K562 (cell line): ENCODE results near the gene DCXR.

Experiments
- CBFB ChIP-seq: sonication (generic); formaldehyde crosslinking; IDR thresholded peaks from 2 replicates; pipeline ENCODE4 v1.4.0; 2020; ENCODE audit warnings: mild to moderate bottlenecking, missing genetic modification reagents
- CHD1 ChIP-seq: fragments of 200-600 bp; sonication (generic); IDR thresholded peaks from one replicate; pipeline ENCODE4 v1.6.1; 2012; ENCODE audit warnings: mild to moderate bottlenecking, moderate library complexity, low read length, inconsistent platforms
- HOMEZ ChIP-seq: fragments of 250-450 bp; sonication (Bioruptor Pico); IDR thresholded peaks from 2 replicates; pipeline ENCODE4 v1.4.0; 2020; ENCODE audit warnings: mild to moderate bottlenecking, moderate library complexity
- MTF1 ChIP-seq: fragments of 250-450 bp; sonication (Bioruptor Pico); IDR thresholded peaks from 2 replicates; pipeline ENCODE4 v1.9.0; 2021; ENCODE audit warnings: moderate library complexity, mild to moderate bottlenecking, inconsistent platforms, borderline replicate concordance
- PYGO2 ChIP-seq: fragments of 450-650 bp; IDR thresholded peaks from 2 replicates; pipeline ENCODE4 v1.6.1; 2016; ENCODE audit warnings: mild to moderate bottlenecking, missing genetic modification characterization, moderate library complexity, missing compliant biosample characterization
- RAD21 ChIP-seq, 2 experiments: fragments of 250-450 bp in 1 of 2; fragments of 450-650 bp in 1 of 2; sonication (Bioruptor Pico) in 1 of 2; formaldehyde crosslinking in 1 of 2; IDR thresholded peaks in 1 of 2; conservative IDR thresholded peaks in 1 of 2; 2 replicates each; pipeline versions ENCODE4 v1.4.0 to v1.8.0; 2020 to 2022; ENCODE audit warnings: mild to moderate bottlenecking in 2 of 2, moderate library complexity in 1 of 2
- TF ChIP-seq, protein P1 (sequence below), 2 experiments: fragments of 450-650 bp in 1 of 2; IDR thresholded peaks; 2 replicates each; pipeline ENCODE4 v1.6.1; 2011 to 2017; ENCODE audit warnings: low read depth in 2 of 2, antibody characterized with exemption in 1 of 2, borderline replicate concordance in 1 of 2, low read length in 1 of 2, mild to moderate bottlenecking in 1 of 2, mixed read lengths in 1 of 2; ENCODE audit not compliant: control insufficient read depth in 1 of 2
- TF ChIP-seq, protein P2 (sequence below): sonication (generic); formaldehyde crosslinking; IDR thresholded peaks from 2 replicates; pipeline ENCODE4 v1.9.0; 2022; ENCODE audit warnings: mild to moderate bottlenecking, missing genetic modification reagents
- TF ChIP-seq, protein P3 (sequence below): fragments of 450-650 bp; formaldehyde crosslinking; IDR thresholded peaks from 2 replicates; pipeline ENCODE4 v1.4.0; 2022; ENCODE audit warnings: mild to moderate bottlenecking, moderate library complexity

- TF ChIP-seq, protein P1, sequence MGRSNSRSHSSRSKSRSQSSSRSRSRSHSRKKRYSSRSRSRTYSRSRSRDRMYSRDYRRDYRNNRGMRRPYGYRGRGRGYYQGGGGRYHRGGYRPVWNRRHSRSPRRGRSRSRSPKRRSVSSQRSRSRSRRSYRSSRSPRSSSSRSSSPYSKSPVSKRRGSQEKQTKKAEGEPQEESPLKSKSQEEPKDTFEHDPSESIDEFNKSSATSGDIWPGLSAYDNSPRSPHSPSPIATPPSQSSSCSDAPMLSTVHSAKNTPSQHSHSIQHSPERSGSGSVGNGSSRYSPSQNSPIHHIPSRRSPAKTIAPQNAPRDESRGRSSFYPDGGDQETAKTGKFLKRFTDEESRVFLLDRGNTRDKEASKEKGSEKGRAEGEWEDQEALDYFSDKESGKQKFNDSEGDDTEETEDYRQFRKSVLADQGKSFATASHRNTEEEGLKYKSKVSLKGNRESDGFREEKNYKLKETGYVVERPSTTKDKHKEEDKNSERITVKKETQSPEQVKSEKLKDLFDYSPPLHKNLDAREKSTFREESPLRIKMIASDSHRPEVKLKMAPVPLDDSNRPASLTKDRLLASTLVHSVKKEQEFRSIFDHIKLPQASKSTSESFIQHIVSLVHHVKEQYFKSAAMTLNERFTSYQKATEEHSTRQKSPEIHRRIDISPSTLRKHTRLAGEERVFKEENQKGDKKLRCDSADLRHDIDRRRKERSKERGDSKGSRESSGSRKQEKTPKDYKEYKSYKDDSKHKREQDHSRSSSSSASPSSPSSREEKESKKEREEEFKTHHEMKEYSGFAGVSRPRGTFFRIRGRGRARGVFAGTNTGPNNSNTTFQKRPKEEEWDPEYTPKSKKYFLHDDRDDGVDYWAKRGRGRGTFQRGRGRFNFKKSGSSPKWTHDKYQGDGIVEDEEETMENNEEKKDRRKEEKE (IDR thresholded peaks at IDR 0.05; ENCODE audit: borderline replicate concordance in 1 of 2, control insufficient read depth in 1 of 2, low read depth in 2 of 2, low read length in 1 of 2), result no peak
- TF ChIP-seq CHD1 (no peak), RAD21 (CRISPR knock-in tag; conservative IDR thresholded peaks at IDR 0.05 in 1 of 2, IDR thresholded peaks at IDR 0.05 in 1 of 2) (no peak), CBFB (CRISPR knock-in tag) (no peak), MTF1 (CRISPR knock-in tag) (no peak), HOMEZ (no peak), PYGO2 (tag) (no peak)
- TF ChIP-seq, protein P2, sequence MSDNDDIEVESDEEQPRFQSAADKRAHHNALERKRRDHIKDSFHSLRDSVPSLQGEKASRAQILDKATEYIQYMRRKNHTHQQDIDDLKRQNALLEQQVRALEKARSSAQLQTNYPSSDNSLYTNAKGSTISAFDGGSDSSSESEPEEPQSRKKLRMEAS (CRISPR knock-in tag), result no peak
- TF ChIP-seq, protein P3, sequence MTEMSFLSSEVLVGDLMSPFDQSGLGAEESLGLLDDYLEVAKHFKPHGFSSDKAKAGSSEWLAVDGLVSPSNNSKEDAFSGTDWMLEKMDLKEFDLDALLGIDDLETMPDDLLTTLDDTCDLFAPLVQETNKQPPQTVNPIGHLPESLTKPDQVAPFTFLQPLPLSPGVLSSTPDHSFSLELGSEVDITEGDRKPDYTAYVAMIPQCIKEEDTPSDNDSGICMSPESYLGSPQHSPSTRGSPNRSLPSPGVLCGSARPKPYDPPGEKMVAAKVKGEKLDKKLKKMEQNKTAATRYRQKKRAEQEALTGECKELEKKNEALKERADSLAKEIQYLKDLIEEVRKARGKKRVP (CRISPR knock-in tag), result no peak
Measured at GRCh38 chr17:82008258-82008940, 29.1 kb downstream of the DCXR start.
